Measurements from ENCODE around the gene ZBTB42. TPM values are rescaled to one million over a fixed set of nuclear protein-coding genes. Genes with fewer than 3 reads are reported as not detected.

ZBTB42 gene
- total RNA-seq, 3 donors from 2014 or later, result 3.5 to 11.4 (median 9.2) TPM

DNA sequence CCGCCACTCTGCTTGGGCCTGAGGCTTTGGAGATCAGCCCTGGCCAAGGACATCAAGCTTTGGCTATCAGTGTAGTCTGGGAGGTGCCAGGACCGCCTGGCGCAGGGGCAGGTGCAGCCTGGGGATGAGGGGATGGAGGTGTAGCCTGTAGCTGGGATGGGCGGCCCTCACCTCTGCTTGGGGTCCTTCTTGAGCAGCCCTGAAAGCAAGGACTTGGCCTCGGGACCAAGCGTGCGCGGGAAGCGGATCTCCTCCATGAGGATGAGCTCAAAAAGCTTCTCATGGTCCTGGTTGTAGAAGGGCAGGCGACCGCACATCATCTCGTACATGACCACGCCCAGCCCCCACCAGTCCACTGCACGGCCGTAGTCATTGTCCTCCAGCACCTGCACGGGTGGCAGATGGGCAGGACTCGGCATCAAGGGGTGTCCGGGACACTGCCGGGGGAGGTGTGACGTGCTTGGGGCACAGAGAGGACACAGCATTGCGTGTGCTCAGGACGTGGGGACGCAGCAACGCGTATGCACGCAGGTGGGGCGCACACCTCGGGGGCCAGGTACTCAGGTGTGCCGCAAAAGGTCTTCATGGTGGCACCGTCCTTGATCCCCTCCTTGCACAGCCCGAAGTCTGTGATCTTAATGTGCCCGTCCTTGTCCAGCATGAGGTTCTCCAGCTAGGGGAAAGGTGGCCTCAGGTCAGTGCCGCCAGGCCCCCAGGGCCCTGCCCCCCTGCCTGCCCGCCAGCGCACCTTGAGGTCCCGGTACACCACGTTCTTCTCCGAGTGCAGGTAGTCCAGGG is 28.0 kb upstream of the ZBTB42 start:
- TF ChIP-seq POLR2AphosphoS5 (IDR thresholded peaks at IDR 0.05) (no peak), POLR2A (IDR thresholded peaks at IDR 0.05) (no peak)
- TF ChIP-seq, protein P1, sequence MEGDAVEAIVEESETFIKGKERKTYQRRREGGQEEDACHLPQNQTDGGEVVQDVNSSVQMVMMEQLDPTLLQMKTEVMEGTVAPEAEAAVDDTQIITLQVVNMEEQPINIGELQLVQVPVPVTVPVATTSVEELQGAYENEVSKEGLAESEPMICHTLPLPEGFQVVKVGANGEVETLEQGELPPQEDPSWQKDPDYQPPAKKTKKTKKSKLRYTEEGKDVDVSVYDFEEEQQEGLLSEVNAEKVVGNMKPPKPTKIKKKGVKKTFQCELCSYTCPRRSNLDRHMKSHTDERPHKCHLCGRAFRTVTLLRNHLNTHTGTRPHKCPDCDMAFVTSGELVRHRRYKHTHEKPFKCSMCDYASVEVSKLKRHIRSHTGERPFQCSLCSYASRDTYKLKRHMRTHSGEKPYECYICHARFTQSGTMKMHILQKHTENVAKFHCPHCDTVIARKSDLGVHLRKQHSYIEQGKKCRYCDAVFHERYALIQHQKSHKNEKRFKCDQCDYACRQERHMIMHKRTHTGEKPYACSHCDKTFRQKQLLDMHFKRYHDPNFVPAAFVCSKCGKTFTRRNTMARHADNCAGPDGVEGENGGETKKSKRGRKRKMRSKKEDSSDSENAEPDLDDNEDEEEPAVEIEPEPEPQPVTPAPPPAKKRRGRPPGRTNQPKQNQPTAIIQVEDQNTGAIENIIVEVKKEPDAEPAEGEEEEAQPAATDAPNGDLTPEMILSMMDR (IDR thresholded peaks at IDR 0.05), result no peak
- intact Hi-C loops (cut with DNase I; ENCODE audit: low total_unique reads), result no loop called here
- no peak overlapping the region for H3K4me3 ChIP-seq

DNA sequence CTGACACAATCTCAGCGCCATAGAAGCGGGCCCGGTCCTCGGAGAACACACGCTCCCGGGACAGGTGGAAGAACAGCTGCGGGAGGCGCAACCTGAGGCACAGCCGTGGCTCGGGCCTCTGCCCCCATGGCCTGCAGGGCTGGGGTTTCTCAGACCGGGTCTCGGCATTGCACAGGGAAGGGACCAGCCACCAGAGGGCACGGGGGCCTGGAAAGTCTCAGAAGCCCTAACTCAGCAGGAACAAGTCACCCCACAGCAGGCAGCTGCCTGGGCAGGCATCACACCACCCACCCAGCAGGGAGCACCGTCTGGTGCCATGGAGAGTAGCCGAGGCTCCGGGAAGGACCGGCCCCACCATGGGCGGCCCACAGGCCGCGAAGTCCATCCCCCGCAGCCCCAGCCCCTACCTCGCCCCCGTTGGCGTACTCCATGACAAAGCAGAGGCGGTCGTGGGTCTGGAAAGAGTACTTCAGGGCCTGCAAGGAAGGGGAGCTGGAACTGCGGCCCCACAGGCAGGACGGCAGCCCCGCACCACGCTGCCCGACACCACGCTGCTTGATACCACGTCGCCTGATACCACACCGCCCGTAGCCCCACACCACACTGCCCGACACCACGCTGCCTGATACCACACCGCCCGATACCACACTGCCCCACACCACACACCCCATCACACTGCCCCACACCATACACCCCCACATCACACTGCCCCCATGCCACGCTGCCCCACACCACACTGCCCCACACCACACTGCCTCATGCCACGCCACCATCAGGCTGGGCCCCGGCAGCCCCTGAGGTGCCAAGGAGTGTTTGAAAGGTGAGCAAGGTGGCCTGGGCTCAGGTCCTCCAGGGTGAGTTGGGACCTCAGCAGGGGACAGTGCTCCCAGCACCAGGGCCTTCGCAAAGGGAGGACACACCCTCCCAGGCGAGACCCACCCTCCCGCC is 27.1 kb upstream of the ZBTB42 start:
- no peaks in the 10 kb centered on the region for H3K9me3 ChIP-seq
- intact Hi-C loops (cut with DNase I; ENCODE audit: low total_unique reads), result no loop called here
- peak overlapping the region in 1 of 2 donors; percentile 25 for H3K27ac ChIP-seq
- H3K27me3 ChIP-seq, result no peaks in the 10 kb centered on the region
- H3K4me1 ChIP-seq, result peaks cover 0 to 2% of the 10 kb centered on the region in 2 donors
- TF ChIP-seq POLR2AphosphoS5 (IDR thresholded peaks at IDR 0.05) (no peak), POLR2A (IDR thresholded peaks at IDR 0.05) (no peak)
- TF ChIP-seq, protein P1 (IDR thresholded peaks at IDR 0.05), result no peak
- H3K36me3 ChIP-seq, result no peaks in the 10 kb centered on the region
- DNase-seq (ENCODE audit: low spot score in 2 of 2), result no peak
- H3K4me3 ChIP-seq, result no peak overlapping the region

More for the DNA sequence above, 28.0 kb upstream of the ZBTB42 start:
- no peaks in the 10 kb centered on the region for H3K27me3 ChIP-seq
- H3K36me3 ChIP-seq, result no peaks in the 10 kb centered on the region
- H3K4me1 ChIP-seq, result peaks cover 0 to 5% of the 10 kb centered on the region in 2 donors
- H3K27ac ChIP-seq, result no peak overlapping the region
- DNase-seq (ENCODE audit: low spot score in 2 of 2), result no peak
- H3K9me3 ChIP-seq, result no peaks in the 10 kb centered on the region

DNA sequence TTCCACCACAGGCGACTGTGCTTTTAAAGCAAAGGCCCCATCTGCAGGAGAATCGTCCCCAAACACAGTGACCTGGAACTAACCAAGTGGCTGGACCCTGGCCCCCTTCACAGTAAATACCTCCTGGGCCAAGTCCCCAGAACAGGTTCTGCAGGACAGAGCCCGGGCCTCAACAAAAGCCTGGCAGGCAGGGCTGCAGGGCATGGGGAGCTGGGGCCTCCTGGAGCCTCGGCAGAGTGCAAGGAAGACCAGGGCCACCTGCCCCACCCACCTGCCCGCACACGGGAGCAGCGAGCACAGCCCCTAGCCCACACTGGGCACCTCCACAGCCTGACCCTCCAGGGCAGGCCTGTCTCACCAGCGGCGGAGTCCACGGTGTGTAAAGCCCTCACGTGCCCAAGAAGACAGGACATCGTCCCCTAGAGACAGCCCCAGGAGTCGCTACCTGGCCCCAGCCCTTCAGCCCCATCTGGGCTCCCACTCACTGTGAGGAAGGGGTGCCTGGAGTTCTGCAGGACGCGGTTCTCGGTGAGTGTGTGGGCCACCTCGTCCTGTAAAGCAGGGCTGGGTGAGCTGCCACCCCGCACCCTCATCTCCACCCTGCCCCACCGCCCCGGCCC is 26.3 kb upstream of the ZBTB42 start:
- intact Hi-C loops (cut with DNase I; ENCODE audit: low total_unique reads), result no loop called here
- no peak for DNase-seq (ENCODE audit: low spot score in 2 of 2)
- TF ChIP-seq, protein P1 (IDR thresholded peaks at IDR 0.05), result no peak
- TF ChIP-seq POLR2AphosphoS5 (IDR thresholded peaks at IDR 0.05) (no peak), POLR2A (IDR thresholded peaks at IDR 0.05) (no peak)
- Histone ChIP-seq H3K4me1 (no peaks in the 10 kb centered on the region), H3K27ac (peak overlapping the region in 1 of 2 donors; percentile 50), H3K9me3 (no peaks in the 10 kb centered on the region), H3K4me3 (no peak overlapping the region), H3K27me3 (no peaks in the 10 kb centered on the region), H3K36me3 (no peaks in the 10 kb centered on the region)

DNA sequence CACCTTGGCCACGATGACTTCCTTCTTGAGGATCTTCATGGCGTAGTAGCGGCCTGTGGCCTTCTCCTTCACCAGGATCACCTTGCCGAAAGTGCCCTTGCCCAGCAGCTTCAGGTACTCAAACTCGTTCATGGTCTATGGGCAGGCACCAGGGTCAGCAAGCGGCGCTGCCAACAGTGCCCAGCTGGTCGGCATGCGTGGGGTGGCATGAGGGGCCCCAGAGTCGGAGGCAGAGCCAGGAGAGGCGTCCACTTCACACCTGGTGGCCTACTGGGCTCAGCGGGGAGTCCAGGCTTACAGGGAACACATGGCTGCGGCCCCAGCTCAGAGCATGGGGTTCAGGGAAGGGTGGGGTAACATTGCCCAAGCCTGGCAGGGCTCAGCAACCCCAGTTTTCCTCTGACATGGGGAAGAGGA is 25.8 kb upstream of the ZBTB42 start:
- no peaks in the 10 kb centered on the region for H3K4me1 ChIP-seq
- intact Hi-C loops (cut with DNase I; ENCODE audit: low total_unique reads), result no loop called here
- peak overlapping the region in 1 of 2 donors; percentile 50 for H3K27ac ChIP-seq
- DNase-seq (ENCODE audit: low spot score in 2 of 2), result no peak
- H3K27me3 ChIP-seq, result no peaks in the 10 kb centered on the region
- TF ChIP-seq POLR2A (IDR thresholded peaks at IDR 0.05) (no peak), POLR2AphosphoS5 (IDR thresholded peaks at IDR 0.05) (no peak)
- TF ChIP-seq, protein P1 (IDR thresholded peaks at IDR 0.05), result no peak
- H3K36me3 ChIP-seq, result no peaks in the 10 kb centered on the region
- no peak overlapping the region for H3K4me3 ChIP-seq
- no peaks in the 10 kb centered on the region for H3K9me3 ChIP-seq
